ENCODE measurements around the gene NHSL2.

NHSL2 gene

GRCh38 chrX:72005046-72005445, 94.4 kb downstream of the NHSL2 start:
- H3K27ac ChIP-seq, result no peak overlapping the region
- ChIA-PET POLR2A (ENCODE audit: low non-redundant PET) (no interaction called here), CTCF (interaction anchor here (0.5 to 0.7 kb wide), 4 partner anchors 8 to 76 kb away, joined by 3 to 5 read pairs (median 4); no protein-coding TSS in a partner anchor)
- no peak for DNase-seq (ENCODE audit: low spot score)
- no peak for TF ChIP-seq CTCF (conservative IDR thresholded peaks at IDR 0.05; ENCODE audit: low read depth)

- DNase-seq (ENCODE audit: low spot score), result no peak
- ChIA-PET POLR2A (ENCODE audit: low non-redundant PET) (no interaction called here), CTCF (no interaction called here)
- no peak overlapping the region for H3K27ac ChIP-seq
- no peak for TF ChIP-seq CTCF (conservative IDR thresholded peaks at IDR 0.05; ENCODE audit: low read depth)
Measured at GRCh38 chrX:72006461-72006860, 95.8 kb downstream of the NHSL2 start.

- TF ChIP-seq CTCF (conservative IDR thresholded peaks at IDR 0.05; ENCODE audit: low read depth), result no peak
- ChIA-PET POLR2A (ENCODE audit: low non-redundant PET) (no interaction called here), CTCF (no interaction called here)
- no peak overlapping the region for H3K27ac ChIP-seq
- no peak for DNase-seq (ENCODE audit: low spot score)
Measured at GRCh38 chrX:72009731-72010130, 99.1 kb downstream of the NHSL2 start.

GRCh38 chrX:72011734-72012133, 101.1 kb downstream of the NHSL2 start:
- ChIA-PET POLR2A (ENCODE audit: low non-redundant PET) (no interaction called here), CTCF (interaction anchor here (0.7 kb wide), 1 partner anchor 13 kb away, joined by 3 read pairs; no protein-coding TSS in a partner anchor)
- no peak for TF ChIP-seq CTCF (conservative IDR thresholded peaks at IDR 0.05; ENCODE audit: low read depth)
- no peak overlapping the region for H3K27ac ChIP-seq
- DNase-seq (ENCODE audit: low spot score), result no peak

- no peak overlapping the region for H3K27ac ChIP-seq
- no peak for TF ChIP-seq CTCF (conservative IDR thresholded peaks at IDR 0.05; ENCODE audit: low read depth)
- no peak for DNase-seq (ENCODE audit: low spot score)
- ChIA-PET CTCF (no interaction called here), POLR2A (ENCODE audit: low non-redundant PET) (no interaction called here)
Measured at GRCh38 chrX:72015383-72015782, 104.7 kb downstream of the NHSL2 start.

- DNase-seq (ENCODE audit: low spot score), result no peak
- POLR2A ChIA-PET (ENCODE audit: low non-redundant PET), result no interaction called here
- no peak for TF ChIP-seq CTCF (conservative IDR thresholded peaks at IDR 0.05; ENCODE audit: low read depth)
- H3K27ac ChIP-seq, result no peak overlapping the region
- CTCF ChIA-PET, result interaction anchor here (0.6 kb wide), 1 partner anchor 403 kb away, joined by 3 read pairs; no protein-coding TSS in a partner anchor
Measured at GRCh38 chrX:72016881-72017783, 106.5 kb downstream of the NHSL2 start.

Measured in RWPE1 (cell line).